Muscle layer of colon (tissue), 2 donors: ENCODE data around the gene CDKAL1.

Experiments used
- H3K27ac ChIP-seq: one replicate; pipeline ENCODE4 v1.7.0; 2013; ENCODE audit warnings: low read depth, mild to moderate bottlenecking, low read length, moderate library complexity
- H3K27me3 ChIP-seq, 2 donors: one replicate each; pipeline ENCODE4 v1.7.0; 2013; ENCODE audit warnings: low read length in 2 of 2, mild to moderate bottlenecking in 2 of 2; ENCODE audit not compliant: insufficient read depth in 2 of 2, control insufficient read depth in 1 of 2
- H3K36me3 ChIP-seq: one replicate; pipeline ENCODE4 v1.7.0; 2013; ENCODE audit warnings: mild to moderate bottlenecking, low read length; ENCODE audit not compliant: insufficient read depth
- H3K4me1 ChIP-seq: one replicate; pipeline ENCODE4 v1.7.0; 2013; ENCODE audit warnings: mild to moderate bottlenecking, low read length; ENCODE audit not compliant: insufficient read depth
- H3K4me3 ChIP-seq, 2 donors: one replicate each; pipeline ENCODE4 v1.7.0; 2013; ENCODE audit warnings: low read length in 2 of 2, low read depth in 1 of 2, mild to moderate bottlenecking in 1 of 2, moderate library complexity in 1 of 2
- H3K9ac ChIP-seq: one replicate; pipeline ENCODE4 v1.7.0; 2013; ENCODE audit warnings: low read length
- H3K9me3 ChIP-seq: one replicate; pipeline ENCODE4 v1.7.0; 2013; ENCODE audit warnings: mild to moderate bottlenecking, low read length
- donor health status: abdominal sarcoma.
- donor health status: Adenocarcinoma of cecum.

CDKAL1 gene

GRCh38 chr6:20851795-20852194 lies 317.5 kb downstream of the CDKAL1 start:
- no peaks in the 10 kb centered on the region for H3K9me3 ChIP-seq
- H3K9ac ChIP-seq, result no peak overlapping the region
- H3K36me3 ChIP-seq, result no peaks in the 10 kb centered on the region
- no peak overlapping the region for H3K27ac ChIP-seq
- no peak overlapping the region for H3K4me3 ChIP-seq
- H3K4me1 ChIP-seq, result peaks cover 5% of the 10 kb centered on the region
- H3K27me3 ChIP-seq, result no peaks in the 10 kb centered on the region

GRCh38 chr6:20853828-20854227 lies 319.6 kb downstream of the CDKAL1 start:
- no peak overlapping the region for H3K4me3 ChIP-seq
- no peaks in the 10 kb centered on the region for H3K36me3 ChIP-seq
- no peaks in the 10 kb centered on the region for H3K9me3 ChIP-seq
- no peak overlapping the region for H3K27ac ChIP-seq
- no peak overlapping the region for H3K9ac ChIP-seq
- no peaks in the 10 kb centered on the region for H3K4me1 ChIP-seq
- no peaks in the 10 kb centered on the region for H3K27me3 ChIP-seq

DNA sequence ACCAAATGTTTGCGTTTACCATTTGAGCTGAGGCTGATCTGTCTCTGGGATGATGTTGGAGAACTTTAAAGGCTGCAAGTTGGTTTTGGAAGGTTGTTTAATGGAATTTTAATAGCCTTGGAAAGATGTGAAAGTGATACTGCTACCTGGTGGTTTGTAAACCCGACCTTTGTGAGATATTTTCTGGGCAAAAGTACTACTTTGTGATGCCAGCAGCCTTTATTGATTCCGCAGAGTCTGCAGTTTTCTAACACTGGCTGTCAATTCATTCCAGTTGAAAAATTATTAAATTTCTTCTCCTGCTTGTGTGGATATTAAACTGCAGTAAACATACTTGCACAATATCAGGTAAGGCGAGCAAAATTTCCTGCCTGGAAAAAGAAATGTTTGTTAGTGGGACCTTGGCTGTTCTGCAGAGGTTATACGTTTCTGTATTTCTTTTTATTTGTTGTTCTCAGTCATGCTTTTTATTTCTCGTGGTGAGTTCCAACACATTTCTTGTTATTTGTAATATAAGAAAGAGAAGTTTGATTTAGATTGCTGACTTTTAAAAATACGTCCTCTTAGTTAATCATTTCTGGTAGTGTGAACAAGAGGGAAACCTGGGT lies 322.5 kb downstream of the CDKAL1 start:
- H3K36me3 ChIP-seq, result no peaks in the 10 kb centered on the region
- no peak overlapping the region for H3K27ac ChIP-seq
- no peaks in the 10 kb centered on the region for H3K4me1 ChIP-seq
- H3K9me3 ChIP-seq, result no peaks in the 10 kb centered on the region
- H3K9ac ChIP-seq, result no peak overlapping the region
- no peak overlapping the region for H3K4me3 ChIP-seq
- no peaks in the 10 kb centered on the region for H3K27me3 ChIP-seq

DNA sequence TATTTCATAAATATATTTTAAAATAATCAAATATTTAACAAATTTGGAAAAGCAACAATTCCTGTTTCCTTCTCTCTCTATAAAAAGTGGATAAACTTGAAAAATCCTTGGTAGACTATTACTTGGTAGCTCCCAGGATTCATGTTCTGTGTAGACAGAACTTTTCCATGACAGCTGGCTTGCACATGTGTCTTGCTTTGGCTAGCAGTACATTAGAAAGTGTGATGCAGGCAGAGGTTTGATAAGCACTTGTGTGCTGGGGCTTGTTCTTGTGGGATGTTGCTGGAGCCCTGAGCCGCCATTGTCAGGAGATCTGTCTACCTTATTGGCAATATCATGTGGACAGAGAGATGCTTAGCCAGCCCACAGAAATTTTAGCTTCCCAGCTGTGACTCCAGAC lies 327.2 kb downstream of the CDKAL1 start:
- Histone ChIP-seq H3K4me3 (no peak overlapping the region), H3K27me3 (no peaks in the 10 kb centered on the region), H3K36me3 (no peaks in the 10 kb centered on the region), H3K4me1 (no peaks in the 10 kb centered on the region), H3K9ac (no peak overlapping the region), H3K27ac (no peak overlapping the region), H3K9me3 (no peaks in the 10 kb centered on the region)

DNA sequence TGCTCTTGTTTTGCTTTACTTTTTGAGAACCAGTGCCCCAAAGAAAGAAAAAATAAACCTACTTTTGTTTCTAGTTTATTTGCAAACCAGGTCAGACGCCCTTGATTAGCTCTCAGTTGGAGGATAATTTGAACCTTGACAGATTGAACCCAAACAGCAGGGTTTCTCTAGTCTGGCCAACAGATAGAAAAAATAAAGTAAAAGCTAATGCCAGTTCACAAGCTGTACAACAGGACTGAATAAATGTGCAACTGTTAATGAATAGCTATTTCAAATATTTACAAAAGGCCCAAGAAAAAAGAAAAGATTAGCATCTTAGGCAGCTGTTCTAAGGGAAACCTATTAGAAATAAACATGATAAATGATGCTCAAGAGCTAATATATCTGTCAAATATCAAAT lies 331.8 kb downstream of the CDKAL1 start:
- no peaks in the 10 kb centered on the region for H3K9me3 ChIP-seq
- no peak overlapping the region for H3K27ac ChIP-seq
- H3K36me3 ChIP-seq, result no peaks in the 10 kb centered on the region
- no peaks in the 10 kb centered on the region for H3K4me1 ChIP-seq
- no peak overlapping the region for H3K9ac ChIP-seq
- H3K27me3 ChIP-seq, result no peaks in the 10 kb centered on the region
- H3K4me3 ChIP-seq, result no peak overlapping the region

- Histone ChIP-seq H3K9ac (no peak overlapping the region), H3K27me3 (no peaks in the 10 kb centered on the region), H3K9me3 (no peaks in the 10 kb centered on the region), H3K4me1 (no peaks in the 10 kb centered on the region), H3K27ac (no peak overlapping the region), H3K4me3 (no peak overlapping the region), H3K36me3 (no peaks in the 10 kb centered on the region)
Measured at GRCh38 chr6:20866935-20867703, 332.9 kb downstream of the CDKAL1 start.

DNA sequence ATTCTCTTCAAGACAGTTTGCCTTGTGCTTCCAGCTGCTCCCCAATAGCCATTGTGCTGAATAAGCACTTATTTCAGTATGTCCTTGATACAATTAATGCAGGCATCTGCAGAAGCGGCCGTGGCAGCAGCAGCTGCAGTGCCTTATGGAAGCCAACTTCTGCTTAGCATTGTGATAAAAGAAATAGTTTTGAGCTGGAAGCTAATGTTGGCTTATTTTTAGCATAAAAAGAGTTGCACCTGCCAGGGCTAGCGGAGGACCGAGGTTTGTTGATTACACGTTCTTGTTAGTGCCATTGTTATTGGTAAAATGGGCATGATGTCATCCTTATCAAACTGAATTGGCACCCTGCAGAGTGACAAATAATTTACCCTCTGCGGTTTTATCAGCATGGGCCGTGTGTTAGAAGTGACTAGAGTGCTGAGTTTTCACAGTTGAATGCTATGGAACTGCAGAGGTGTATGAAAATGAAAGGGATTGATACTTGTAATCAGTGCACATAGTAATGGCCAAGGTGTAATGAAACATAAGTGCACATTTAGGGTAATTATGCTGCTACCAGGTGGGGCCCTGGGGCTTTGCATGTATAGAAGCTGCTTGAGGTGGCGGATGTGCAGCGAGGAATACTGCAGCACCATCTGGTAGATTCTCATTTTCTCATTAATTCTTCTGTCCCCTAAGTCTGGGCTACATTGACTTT lies 334.3 kb downstream of the CDKAL1 start:
- no peaks in the 10 kb centered on the region for H3K36me3 ChIP-seq
- no peak overlapping the region for H3K9ac ChIP-seq
- no peaks in the 10 kb centered on the region for H3K9me3 ChIP-seq
- H3K4me1 ChIP-seq, result no peaks in the 10 kb centered on the region
- H3K4me3 ChIP-seq, result no peak overlapping the region
- H3K27me3 ChIP-seq, result no peaks in the 10 kb centered on the region
- no peak overlapping the region for H3K27ac ChIP-seq

- Histone ChIP-seq H3K9ac (no peak overlapping the region), H3K4me3 (no peak overlapping the region), H3K36me3 (no peaks in the 10 kb centered on the region), H3K27me3 (no peaks in the 10 kb centered on the region), H3K9me3 (no peaks in the 10 kb centered on the region), H3K27ac (no peak overlapping the region), H3K4me1 (no peaks in the 10 kb centered on the region)
Measured at GRCh38 chr6:20870021-20870420, 335.8 kb downstream of the CDKAL1 start.

DNA sequence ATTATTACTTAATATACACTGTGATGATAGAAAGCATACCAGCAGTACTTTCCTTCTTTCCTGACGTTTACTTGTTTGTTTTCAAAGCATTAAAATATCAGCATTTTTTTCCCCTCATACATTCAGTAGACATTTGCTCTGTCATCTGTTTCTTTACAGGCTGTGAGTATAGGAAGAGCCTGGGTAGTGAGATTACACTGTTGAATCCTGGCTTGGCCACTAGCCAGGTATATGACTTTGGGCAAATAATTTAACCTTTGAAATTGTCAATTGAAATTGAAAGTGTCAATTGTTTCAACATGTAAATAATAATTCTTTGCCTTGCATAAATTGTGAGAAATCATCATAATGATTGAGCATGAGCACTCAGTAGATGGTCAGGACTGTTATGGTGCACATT lies 336.2 kb downstream of the CDKAL1 start:
- H3K9ac ChIP-seq, result no peak overlapping the region
- no peak overlapping the region for H3K27ac ChIP-seq
- H3K36me3 ChIP-seq, result no peaks in the 10 kb centered on the region
- no peaks in the 10 kb centered on the region for H3K4me1 ChIP-seq
- H3K4me3 ChIP-seq, result no peak overlapping the region
- no peaks in the 10 kb centered on the region for H3K27me3 ChIP-seq
- no peaks in the 10 kb centered on the region for H3K9me3 ChIP-seq

DNA sequence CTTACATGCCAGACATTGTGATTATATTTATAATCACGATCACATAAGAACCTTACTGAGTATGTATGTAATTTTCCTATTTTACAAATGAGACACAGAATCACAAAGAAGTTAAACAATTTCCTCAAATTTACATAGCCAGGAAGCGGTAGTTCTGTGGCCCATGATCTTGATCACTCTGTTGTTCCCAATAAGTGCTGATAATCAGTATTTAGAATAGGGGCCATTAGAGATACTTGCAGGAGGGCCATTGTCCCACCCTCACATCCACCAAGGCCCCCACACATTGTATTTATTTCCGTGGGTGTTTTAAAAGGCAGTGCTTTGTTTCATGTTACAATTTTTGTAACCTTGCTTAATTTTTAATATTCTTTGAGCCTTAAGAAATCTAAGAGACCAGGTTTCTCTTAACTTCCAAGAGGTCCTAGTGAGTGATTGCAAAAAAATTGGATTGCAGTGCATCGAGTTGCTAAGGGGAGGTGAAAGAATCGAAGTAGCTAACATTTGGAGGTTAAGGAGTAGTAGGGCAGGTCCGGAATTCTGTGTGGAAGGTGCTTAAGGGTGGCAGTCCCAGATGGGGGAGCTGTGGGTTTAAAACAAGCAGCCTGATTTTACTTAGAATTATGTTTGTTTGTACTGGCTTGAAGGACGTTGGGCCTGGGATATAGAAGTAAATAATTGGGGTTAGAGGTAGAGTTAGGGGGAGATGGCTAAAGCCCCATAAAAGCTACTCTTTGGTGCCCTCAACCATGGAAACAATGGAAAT lies 339.4 kb downstream of the CDKAL1 start:
- Histone ChIP-seq H3K9me3 (no peaks in the 10 kb centered on the region), H3K4me1 (no peaks in the 10 kb centered on the region), H3K27ac (no peak overlapping the region), H3K36me3 (no peaks in the 10 kb centered on the region), H3K9ac (no peak overlapping the region), H3K27me3 (no peaks in the 10 kb centered on the region), H3K4me3 (no peak overlapping the region)

DNA sequence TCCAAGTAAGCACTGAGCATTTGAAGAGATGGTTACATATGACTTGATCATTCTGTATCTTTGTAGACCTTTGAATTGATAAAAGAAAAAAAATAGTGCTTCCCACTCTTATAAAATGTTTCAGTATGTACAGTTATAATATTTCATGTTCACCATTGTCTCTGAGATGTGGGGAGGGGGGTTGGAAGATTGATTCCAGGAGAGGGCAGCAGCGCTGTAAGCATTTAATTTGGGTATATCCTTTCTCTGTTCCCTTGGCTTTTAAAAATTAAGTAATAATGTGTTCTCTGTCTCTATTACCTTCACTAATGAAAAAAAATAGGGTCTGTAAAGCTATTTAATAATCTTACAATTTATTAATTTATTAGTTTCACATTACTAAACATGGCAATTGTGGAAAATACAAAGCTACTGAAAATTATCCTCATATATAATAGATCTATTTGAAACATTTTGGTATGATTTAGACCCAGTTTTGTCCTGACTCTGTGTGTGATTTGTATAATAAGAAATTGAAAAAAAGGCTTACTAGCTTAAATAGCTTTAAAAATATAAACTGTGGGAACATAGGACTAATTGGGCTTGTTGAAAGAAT lies 341.2 kb downstream of the CDKAL1 start:
- no peak overlapping the region for H3K4me3 ChIP-seq
- no peaks in the 10 kb centered on the region for H3K4me1 ChIP-seq
- H3K9me3 ChIP-seq, result no peaks in the 10 kb centered on the region
- no peak overlapping the region for H3K9ac ChIP-seq
- no peak overlapping the region for H3K27ac ChIP-seq
- H3K36me3 ChIP-seq, result no peaks in the 10 kb centered on the region
- no peaks in the 10 kb centered on the region for H3K27me3 ChIP-seq
